Pancreas (tissue), 10 donors: ENCODE measurements around the gene STON1. TPM values are rescaled to one million over a fixed set of nuclear protein-coding genes. Genes with fewer than 3 reads are reported as not detected.

ENCODE experiments used
- ATAC-seq, 4 donors: fragments of 200-7000 bp; cut with Tn5 transposase; one replicate each; pipeline versions ENCODE4 v1.8.0 to v1.9.1; 2020; ENCODE audit warnings: mild to moderate bottlenecking in 4 of 4, moderate library complexity in 4 of 4
- DNase-seq, 6 donors: peaks; one replicate each; pipeline ENCODE4 v3.0.0-alpha.2; 2020
- FAIRE-seq: peaks from 2 replicates; lab custom pipeline; 2012; peaks lifted over from hg19 to GRCh38; lab: Jason Lieb, UNC
- H3K27ac ChIP-seq, 4 donors: fragments of 200-600 bp; sonication (generic); 1 replicate in 3 of 4; 2 replicates in 1 of 4; pipeline versions ENCODE4 v1.5.0 to v1.8.0; 2020
- H3K27me3 ChIP-seq, 4 donors: fragments of 200-600 bp; one replicate each; pipeline ENCODE4 v1.8.0; 2021
- H3K36me3 ChIP-seq, 3 donors: fragments of 200-600 bp; sonication (generic) in 1 of 3; one replicate each; pipeline versions ENCODE4 v1.5.0 to v1.8.0; 2020 to 2021
- H3K4me1 ChIP-seq, 3 donors: fragments of 200-600 bp; one replicate each; pipeline ENCODE4 v1.8.0; 2021
- H3K4me3 ChIP-seq, 4 donors: fragments of 200-600 bp; sonication (generic) in 2 of 4; one replicate each; pipeline versions ENCODE4 v1.5.0 to v1.8.0; 2020 to 2021
- H3K9me3 ChIP-seq, 4 donors: fragments of 200-600 bp; one replicate each; pipeline ENCODE4 v1.8.0; 2021
- WGBS, 2 donors: extraction: QIAGEN DNeasy Blood & Tissue Kit; methylation state at CpG; one replicate each; pipeline ENCODE4 v1.1.7; 2013; 5-methylcytosine and 5-hydroxymethylcytosine counted together
- intact Hi-C, 3 donors: fragments of 100-400 bp; cut with DNase I; formaldehyde crosslinking; loops; one replicate each; pipeline versions ENCODE4 v1.11.1 to v1.14.2; 2022
- polyA plus RNA-seq, 2 donors: library from polyadenylated mRNA; stranded (reverse); fragments of 200-250 nt; gene quantifications; one replicate each; pipeline ENCODE4 v1.2.3, GENCODE V29; 2013
- total RNA-seq, 6 donors: library from RNA; stranded (reverse); fragmentation: NEBNext Ultra II Directional in 4 of 6; extraction: Animal tissue kit (Norgen Biotek cat#: 25700) in 4 of 6; gene quantifications; one replicate each; pipeline versions ENCODE4 v1.2.1 to v1.2.4, GENCODE V29; 2021 to 2023
- TF ChIP-seq, protein P1 (sequence below), 4 donors: fragments of 200-600 bp; sonication (generic) in 3 of 4; IDR thresholded peaks; one replicate each; pipeline versions ENCODE4 v1.5.0 to v1.8.0; 2021; ENCODE audit warnings: antibody characterized with exemption in 4 of 4
- donor health status: healthy with polysubstance abuse.
- donor health status: DM: no; HTN: no; CAD: no; lungs with moderate emphysema.
- donor health status: DM: no; HTN: no; CAD: no.
- donor health status: control.
- donor health status: control.
- donor health status: Bipolar disorder and iron deficiency.
- donor health status: DM: yes; HTN: yes; CAD: no.
- donor health status: DM: no; HTN: no; CAD: no.
- donor health status: DM: no; HTN: no; CAD: no.
- donor health status: DM: yes; HTN: yes; CAD: no.

The STON1 gene
- total and polyA plus RNA-seq, 8 donors, result 1.2 to 4.9 (median 2.1) TPM

DNA sequence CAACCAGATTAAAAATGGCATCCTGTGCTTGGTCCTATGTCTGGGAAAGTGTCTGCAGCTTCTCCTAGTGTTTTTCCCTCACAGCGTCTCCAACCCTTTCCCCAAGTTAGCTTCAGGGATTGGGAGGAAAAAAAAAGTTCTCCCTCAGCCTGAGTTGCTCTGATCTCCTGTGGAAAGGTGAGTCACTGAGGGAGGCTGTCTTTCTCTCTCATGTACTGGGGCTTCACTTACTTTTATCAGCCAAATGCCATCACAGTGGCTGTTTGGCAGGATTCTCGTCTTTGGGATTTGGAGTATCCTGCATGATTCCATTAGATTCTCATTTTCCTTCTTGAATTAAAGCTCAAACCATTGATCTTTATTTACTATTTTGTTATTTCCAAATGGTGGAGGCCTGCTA is 105.8 kb downstream of the STON1 start:
- no peaks in the 10 kb centered on the region for H3K9me3 ChIP-seq
- TF ChIP-seq, protein P1, sequence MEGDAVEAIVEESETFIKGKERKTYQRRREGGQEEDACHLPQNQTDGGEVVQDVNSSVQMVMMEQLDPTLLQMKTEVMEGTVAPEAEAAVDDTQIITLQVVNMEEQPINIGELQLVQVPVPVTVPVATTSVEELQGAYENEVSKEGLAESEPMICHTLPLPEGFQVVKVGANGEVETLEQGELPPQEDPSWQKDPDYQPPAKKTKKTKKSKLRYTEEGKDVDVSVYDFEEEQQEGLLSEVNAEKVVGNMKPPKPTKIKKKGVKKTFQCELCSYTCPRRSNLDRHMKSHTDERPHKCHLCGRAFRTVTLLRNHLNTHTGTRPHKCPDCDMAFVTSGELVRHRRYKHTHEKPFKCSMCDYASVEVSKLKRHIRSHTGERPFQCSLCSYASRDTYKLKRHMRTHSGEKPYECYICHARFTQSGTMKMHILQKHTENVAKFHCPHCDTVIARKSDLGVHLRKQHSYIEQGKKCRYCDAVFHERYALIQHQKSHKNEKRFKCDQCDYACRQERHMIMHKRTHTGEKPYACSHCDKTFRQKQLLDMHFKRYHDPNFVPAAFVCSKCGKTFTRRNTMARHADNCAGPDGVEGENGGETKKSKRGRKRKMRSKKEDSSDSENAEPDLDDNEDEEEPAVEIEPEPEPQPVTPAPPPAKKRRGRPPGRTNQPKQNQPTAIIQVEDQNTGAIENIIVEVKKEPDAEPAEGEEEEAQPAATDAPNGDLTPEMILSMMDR (IDR thresholded peaks at IDR 0.05), result no peak
- 49 to 64% methylated on average over 2 of the region's 2 CpGs for WGBS, 2 donors
- no peak overlapping the region for H3K4me3 ChIP-seq
- intact Hi-C loops, result no loop called here
- H3K36me3 ChIP-seq, result no peaks in the 10 kb centered on the region
- FAIRE-seq (no peak), DNase-seq (no peak), ATAC-seq (no peak)
- H3K4me1 ChIP-seq, result no peaks in the 10 kb centered on the region
- H3K27ac ChIP-seq, result no peak overlapping the region
- H3K27me3 ChIP-seq, result no peaks in the 10 kb centered on the region

DNA sequence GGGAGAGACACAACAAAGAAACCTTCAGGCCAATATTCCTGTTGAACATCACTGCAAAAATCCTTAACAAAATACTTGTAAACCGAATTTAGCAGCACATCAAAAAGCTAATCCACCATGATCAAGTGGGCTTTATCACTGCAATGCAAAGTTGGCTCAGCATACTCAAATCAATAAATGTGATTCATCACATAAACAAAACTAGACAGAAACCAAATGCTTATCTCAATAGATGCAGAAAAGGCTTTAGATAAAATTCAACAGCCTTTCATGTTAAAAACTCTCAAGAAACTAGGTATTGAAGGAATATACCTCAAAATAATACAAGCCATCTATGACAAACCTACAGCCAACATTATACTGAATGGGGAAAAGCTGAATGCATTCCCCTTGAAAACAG is 108.3 kb downstream of the STON1 start:
- intact Hi-C loops, result no loop called here
- H3K36me3 ChIP-seq, result no peaks in the 10 kb centered on the region
- FAIRE-seq, result no peak
- H3K4me1 ChIP-seq, result no peaks in the 10 kb centered on the region
- no peaks in the 10 kb centered on the region for H3K9me3 ChIP-seq
- TF ChIP-seq, protein P1 (IDR thresholded peaks at IDR 0.05), result no peak
- no peak for ATAC-seq
- no peak overlapping the region for H3K4me3 ChIP-seq
- no peak overlapping the region for H3K27ac ChIP-seq
- DNase-seq, result no peak
- 20 to 21% methylated on average over 1 of the region's 1 CpG for WGBS, 2 donors
- no peaks in the 10 kb centered on the region for H3K27me3 ChIP-seq

Other genes starting within 250 kb of the STON1 start
- gene FOXN2, start 215.5 kb upstream of the STON1 start, total RNA-seq, result 10 to 100 TPM in 1 of 6 donors, 1 to 10 TPM in 5; 6.0 to 12.1 (median 7.7) TPM
- gene FOXN2, start 215.5 kb upstream of the STON1 start, polyA plus RNA-seq, result 1 to 10 TPM; 1.7 to 3.4 TPM
- gene PPP1R21, start 89.4 kb upstream of the STON1 start, total RNA-seq, result 10 to 100 TPM in 3 of 6 donors, 1 to 10 TPM in 3; 6.7 to 15.4 (median 10.1) TPM
- gene PPP1R21, start 89.4 kb upstream of the STON1 start, polyA plus RNA-seq, result 10 to 100 TPM; 17.4 to 24.7 TPM
- under 1 TPM in 1 of 6 donors, not detected in 5; 0.17 TPM for gene GTF2A1L, start 87.7 kb downstream of the STON1 start, total RNA-seq
- under 1 TPM in 1 of 2 donors, not detected in 1; 0.42 TPM for gene GTF2A1L, start 87.7 kb downstream of the STON1 start, polyA plus RNA-seq
- gene LHCGR, start 225.6 kb downstream of the STON1 start, total RNA-seq, result not detected
- not detected for gene LHCGR, start 225.6 kb downstream of the STON1 start, polyA plus RNA-seq